ENCODE results near the gene CSNK1G1.

Gene CSNK1G1

DNA sequence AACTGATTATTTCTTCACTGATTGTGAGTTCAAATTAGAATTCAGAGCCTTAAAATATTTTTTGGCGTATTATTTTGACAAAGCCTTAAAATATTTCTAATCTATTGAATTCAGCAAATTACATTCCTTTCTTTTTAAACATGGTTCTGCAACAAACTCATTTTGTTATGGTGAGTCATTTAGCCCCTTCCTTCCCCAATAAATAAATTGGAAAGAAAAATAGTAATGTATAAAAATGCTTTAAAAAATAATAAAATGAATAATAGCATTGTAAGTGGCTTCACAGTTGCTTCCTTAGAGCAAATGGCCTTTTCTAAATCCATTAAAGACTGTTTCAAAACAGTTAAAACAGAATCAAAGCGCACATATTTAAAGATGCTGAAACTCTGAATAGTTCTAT lies 12.1 kb downstream of the CSNK1G1 start:
- no peaks in the 10 kb centered on the region for H3K27me3 ChIP-seq (ENCODE audit: insufficient read depth, low read length)
- H3K27ac ChIP-seq (ENCODE audit: low read depth, low read length, poor library complexity, severe bottlenecking) = no peak overlapping the region
- H4K20me1 ChIP-seq (ENCODE audit: insufficient read depth, low read length) = no peaks in the 10 kb centered on the region
- H3F3A ChIP-seq (ENCODE audit: insufficient read depth, low read length) = no peaks in the 10 kb centered on the region
- no peaks in the 10 kb centered on the region for H3K9me2 ChIP-seq (ENCODE audit: low read depth, low read length)
- no peak overlapping the region for H3K4me3 ChIP-seq (ENCODE audit: low read depth, low read length, poor library complexity, severe bottlenecking)
- no peak overlapping the region for H2AFZ ChIP-seq (ENCODE audit: low read length)
- H3K4me1 ChIP-seq (ENCODE audit: insufficient read depth, low read length, severe bottlenecking) = no peaks in the 10 kb centered on the region
- H3K4me2 ChIP-seq (ENCODE audit: low read length) = no peak overlapping the region
- TF ChIP-seq, protein P1, sequence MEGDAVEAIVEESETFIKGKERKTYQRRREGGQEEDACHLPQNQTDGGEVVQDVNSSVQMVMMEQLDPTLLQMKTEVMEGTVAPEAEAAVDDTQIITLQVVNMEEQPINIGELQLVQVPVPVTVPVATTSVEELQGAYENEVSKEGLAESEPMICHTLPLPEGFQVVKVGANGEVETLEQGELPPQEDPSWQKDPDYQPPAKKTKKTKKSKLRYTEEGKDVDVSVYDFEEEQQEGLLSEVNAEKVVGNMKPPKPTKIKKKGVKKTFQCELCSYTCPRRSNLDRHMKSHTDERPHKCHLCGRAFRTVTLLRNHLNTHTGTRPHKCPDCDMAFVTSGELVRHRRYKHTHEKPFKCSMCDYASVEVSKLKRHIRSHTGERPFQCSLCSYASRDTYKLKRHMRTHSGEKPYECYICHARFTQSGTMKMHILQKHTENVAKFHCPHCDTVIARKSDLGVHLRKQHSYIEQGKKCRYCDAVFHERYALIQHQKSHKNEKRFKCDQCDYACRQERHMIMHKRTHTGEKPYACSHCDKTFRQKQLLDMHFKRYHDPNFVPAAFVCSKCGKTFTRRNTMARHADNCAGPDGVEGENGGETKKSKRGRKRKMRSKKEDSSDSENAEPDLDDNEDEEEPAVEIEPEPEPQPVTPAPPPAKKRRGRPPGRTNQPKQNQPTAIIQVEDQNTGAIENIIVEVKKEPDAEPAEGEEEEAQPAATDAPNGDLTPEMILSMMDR (IDR thresholded peaks at IDR 0.05; ENCODE audit: low read length) = no peak
- TF ChIP-seq EZH2 (IDR thresholded peaks at IDR 0.05; ENCODE audit: borderline replicate concordance, low read length) = no peak
- H3K79me2 ChIP-seq (ENCODE audit: insufficient read depth, low read length) = peaks cover 4% of the 10 kb centered on the region; the same call in 1 of the 2 replicates
- H3K36me3 ChIP-seq (ENCODE audit: insufficient read depth, low read length) = peaks cover 10% of the 10 kb centered on the region; the same call in 1 of the 2 replicates
- H3K9me3 ChIP-seq (ENCODE audit: low read length) = no peaks in the 10 kb centered on the region
- no peak overlapping the region for H3K9ac ChIP-seq (ENCODE audit: low read length)

DNA sequence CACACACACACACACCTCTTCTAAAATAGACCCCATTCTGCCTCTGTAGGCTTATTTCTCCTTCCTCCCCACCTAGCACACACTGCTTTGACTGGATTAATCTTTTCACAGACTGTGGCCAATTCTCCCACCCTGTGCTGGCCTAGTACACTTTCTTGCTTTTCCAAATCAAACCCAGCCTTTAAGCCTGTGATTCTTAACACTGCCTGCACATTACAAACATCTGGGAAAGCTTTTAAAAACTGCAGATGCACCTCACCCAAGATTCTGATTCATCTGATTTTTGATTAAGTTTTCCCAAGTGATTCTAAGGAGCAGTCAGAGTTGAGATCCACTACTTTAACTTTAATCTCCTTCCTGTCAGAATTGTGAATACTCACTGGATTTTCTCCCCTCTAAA lies 12.8 kb downstream of the CSNK1G1 start:
- Histone ChIP-seq H3K79me2 (ENCODE audit: insufficient read depth, low read length) (peaks cover 4% of the 10 kb centered on the region; the same call in 1 of the 2 replicates), H3K9ac (ENCODE audit: low read length) (no peak overlapping the region), H2AFZ (ENCODE audit: low read length) (no peak overlapping the region), H3K4me2 (ENCODE audit: low read length) (no peak overlapping the region), H3F3A (ENCODE audit: insufficient read depth, low read length) (no peaks in the 10 kb centered on the region), H3K9me3 (ENCODE audit: low read length) (no peaks in the 10 kb centered on the region), H3K9me2 (ENCODE audit: low read depth, low read length) (no peaks in the 10 kb centered on the region), H4K20me1 (ENCODE audit: insufficient read depth, low read length) (no peaks in the 10 kb centered on the region), H3K4me3 (ENCODE audit: low read depth, low read length, poor library complexity, severe bottlenecking) (no peak overlapping the region), H3K27ac (ENCODE audit: low read depth, low read length, poor library complexity, severe bottlenecking) (no peak overlapping the region), H3K4me1 (ENCODE audit: insufficient read depth, low read length, severe bottlenecking) (no peaks in the 10 kb centered on the region), H3K36me3 (ENCODE audit: insufficient read depth, low read length) (peaks cover 5% of the 10 kb centered on the region; the same call in 1 of the 2 replicates), H3K27me3 (ENCODE audit: insufficient read depth, low read length) (no peaks in the 10 kb centered on the region)
- TF ChIP-seq, protein P1 (IDR thresholded peaks at IDR 0.05; ENCODE audit: low read length) = no peak
- no peak for TF ChIP-seq EZH2 (IDR thresholded peaks at IDR 0.05; ENCODE audit: borderline replicate concordance, low read length)

DNA sequence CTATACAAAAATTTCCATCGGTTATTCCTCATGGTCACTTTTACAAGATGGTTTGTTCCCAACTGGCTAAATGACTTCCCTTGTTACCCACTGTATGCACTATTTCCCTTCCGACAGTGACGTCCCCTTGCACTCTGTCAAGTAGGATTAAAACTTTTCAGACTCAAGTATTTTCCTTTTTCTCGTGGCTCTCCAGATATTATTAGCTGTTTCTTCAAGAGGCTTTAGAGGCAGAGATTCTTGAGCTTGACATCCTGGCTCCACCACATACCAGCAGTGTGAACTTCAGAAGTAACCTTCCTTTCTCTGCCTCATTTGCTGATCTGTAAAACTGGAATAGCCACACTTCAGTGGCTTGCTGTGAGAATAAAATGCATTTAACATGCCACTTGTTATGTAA lies 14.0 kb downstream of the CSNK1G1 start:
- H4K20me1 ChIP-seq (ENCODE audit: insufficient read depth, low read length) = no peaks in the 10 kb centered on the region
- H3K4me3 ChIP-seq (ENCODE audit: low read depth, low read length, poor library complexity, severe bottlenecking) = no peak overlapping the region
- no peaks in the 10 kb centered on the region for H3K9me2 ChIP-seq (ENCODE audit: low read depth, low read length)
- H3K36me3 ChIP-seq (ENCODE audit: insufficient read depth, low read length) = no peaks in the 10 kb centered on the region
- no peak overlapping the region for H3K27ac ChIP-seq (ENCODE audit: low read depth, low read length, poor library complexity, severe bottlenecking)
- H3K27me3 ChIP-seq (ENCODE audit: insufficient read depth, low read length) = no peaks in the 10 kb centered on the region
- H3K9ac ChIP-seq (ENCODE audit: low read length) = no peak overlapping the region
- TF ChIP-seq, protein P1 (IDR thresholded peaks at IDR 0.05; ENCODE audit: low read length) = no peak
- no peak for TF ChIP-seq EZH2 (IDR thresholded peaks at IDR 0.05; ENCODE audit: borderline replicate concordance, low read length)
- H3K79me2 ChIP-seq (ENCODE audit: insufficient read depth, low read length) = peaks cover 4% of the 10 kb centered on the region; the same call in 1 of the 2 replicates
- H3K9me3 ChIP-seq (ENCODE audit: low read length) = no peaks in the 10 kb centered on the region
- H3F3A ChIP-seq (ENCODE audit: insufficient read depth, low read length) = no peaks in the 10 kb centered on the region
- no peak overlapping the region for H2AFZ ChIP-seq (ENCODE audit: low read length)
- H3K4me2 ChIP-seq (ENCODE audit: low read length) = no peak overlapping the region
- H3K4me1 ChIP-seq (ENCODE audit: insufficient read depth, low read length, severe bottlenecking) = no peaks in the 10 kb centered on the region

Data from OCI-LY1 (cell line).